Measurements from ENCODE around the gene MCTP1.

The MCTP1 gene

GRCh38 chr5:94690778-94691177 lies 594.1 kb downstream of the MCTP1 start:
- no peak for DNase-seq

- DNase-seq = no peak
Measured at GRCh38 chr5:94689908-94690307, 595.0 kb downstream of the MCTP1 start.

GRCh38 chr5:94682814-94683520 lies 601.9 kb downstream of the MCTP1 start:
- no peak for DNase-seq

- DNase-seq = no peak
Measured at GRCh38 chr5:94675965-94676618, 608.8 kb downstream of the MCTP1 start.

GRCh38 chr5:94674490-94675382 lies 610.2 kb downstream of the MCTP1 start:
- DNase-seq = no peak

GRCh38 chr5:94672746-94673145 lies 612.1 kb downstream of the MCTP1 start:
- DNase-seq = no peak

- DNase-seq = no peak
Measured at GRCh38 chr5:94670726-94671125, 614.2 kb downstream of the MCTP1 start.

GRCh38 chr5:94667937-94668336 lies 617.0 kb downstream of the MCTP1 start:
- DNase-seq = no peak

GRCh38 chr5:94661086-94661485 lies 623.8 kb downstream of the MCTP1 start:
- no peak for DNase-seq

GRCh38 chr5:94660506-94660905 lies 624.4 kb downstream of the MCTP1 start:
- DNase-seq = no peak

GRCh38 chr5:94658272-94658671 lies 626.6 kb downstream of the MCTP1 start:
- no peak for DNase-seq

Measured in activated CD4-positive, CD25-positive, alpha-beta regulatory T cell treated with anti-CD3 and anti-CD28 coated beads, Interleukin-2, amount 50 U/mL, for 72 hours (primary cell).